Right forelimb (tissue), 1 donor: ENCODE results near the gene RYR1.
"Not testable (repeated sequence)": the region's sequence is repeated elsewhere in the genome, so short reads cannot be mapped to it uniquely, and the experiment has no call there.

Experiments
- DNase-seq: peaks from one replicate; pipeline ENCODE4 v3.0.0-alpha.2; 2018

Gene RYR1

GRCh38 chr19:38496116-38496515, 62.6 kb downstream of the RYR1 start:
- DNase-seq, result no peak

- no peak for DNase-seq
These were observed 63.4 kb downstream of the RYR1 start for GRCh38 chr19:38496603-38497487.

DNA sequence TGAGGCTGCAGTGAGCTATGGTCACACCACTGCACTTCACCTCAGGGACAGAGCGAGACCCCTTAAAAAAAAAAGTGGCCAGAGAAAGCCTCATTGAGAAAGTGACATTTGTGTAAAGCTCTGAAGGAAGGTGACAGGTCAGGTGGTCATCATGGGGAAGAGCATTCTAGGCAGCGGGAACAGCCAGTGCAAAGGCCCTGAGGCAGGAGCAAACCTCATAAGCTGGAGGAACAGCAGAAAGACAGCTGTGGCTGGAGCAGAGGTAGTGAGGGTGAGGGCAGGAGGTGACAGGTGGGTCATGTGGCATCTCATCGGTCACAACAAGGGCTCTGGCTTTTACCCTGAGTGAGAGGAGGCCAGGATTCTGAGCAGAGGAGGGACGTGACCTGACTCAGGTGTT, 64.4 kb downstream of the RYR1 start:
- no peak for DNase-seq

- DNase-seq, result no peak
These were observed 66.0 kb downstream of the RYR1 start for GRCh38 chr19:38499532-38499931.

DNA sequence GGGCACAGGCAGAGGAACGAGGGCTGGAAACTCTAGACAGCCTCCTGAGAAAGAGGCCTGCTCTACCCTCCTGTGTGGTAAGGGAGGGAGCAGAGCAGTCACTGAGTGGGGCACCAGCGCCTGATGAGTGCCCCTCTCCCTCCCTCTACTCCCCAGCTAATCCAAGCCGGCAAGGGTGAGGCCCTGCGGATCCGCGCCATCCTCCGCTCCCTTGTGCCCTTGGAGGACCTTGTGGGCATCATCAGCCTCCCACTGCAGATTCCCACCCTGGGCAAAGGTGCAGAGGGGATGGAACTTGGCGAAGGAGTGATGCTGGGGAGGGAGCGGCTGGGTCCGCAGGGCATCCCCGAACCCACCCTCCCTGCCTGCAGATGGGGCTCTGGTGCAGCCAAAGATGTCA, 67.0 kb downstream of the RYR1 start:
- DNase-seq, result no peak

DNA sequence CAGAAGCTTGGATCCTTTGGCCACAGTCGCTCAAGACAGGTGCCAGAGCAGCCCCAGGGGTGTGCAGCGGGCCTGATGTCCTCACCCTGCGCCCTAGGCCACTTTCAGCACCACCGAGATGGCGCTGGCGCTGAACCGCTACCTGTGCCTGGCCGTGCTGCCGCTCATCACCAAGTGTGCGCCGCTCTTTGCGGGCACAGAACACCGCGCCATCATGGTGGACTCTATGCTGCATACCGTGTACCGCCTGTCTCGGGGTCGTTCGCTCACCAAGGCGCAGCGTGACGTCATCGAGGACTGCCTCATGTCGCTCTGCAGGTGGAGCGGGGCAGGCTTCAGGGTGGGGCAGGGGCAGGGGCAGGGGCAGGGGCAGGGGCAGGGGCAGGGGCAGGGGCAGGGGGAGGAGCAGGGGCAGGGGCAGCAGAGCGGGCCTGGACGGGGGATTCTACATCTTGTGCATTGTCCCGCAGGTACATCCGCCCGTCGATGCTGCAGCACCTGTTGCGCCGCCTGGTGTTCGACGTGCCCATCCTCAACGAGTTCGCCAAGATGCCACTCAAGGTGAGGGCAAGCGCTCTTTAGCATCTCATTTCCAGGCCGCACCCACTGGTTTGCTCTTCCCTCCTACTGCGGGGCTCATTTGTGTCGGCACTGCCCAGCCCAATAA, 69.1 kb downstream of the RYR1 start:
- DNase-seq, result no peak

GRCh38 chr19:38503077-38503410, 69.6 kb downstream of the RYR1 start:
- DNase-seq, result no peak

DNA sequence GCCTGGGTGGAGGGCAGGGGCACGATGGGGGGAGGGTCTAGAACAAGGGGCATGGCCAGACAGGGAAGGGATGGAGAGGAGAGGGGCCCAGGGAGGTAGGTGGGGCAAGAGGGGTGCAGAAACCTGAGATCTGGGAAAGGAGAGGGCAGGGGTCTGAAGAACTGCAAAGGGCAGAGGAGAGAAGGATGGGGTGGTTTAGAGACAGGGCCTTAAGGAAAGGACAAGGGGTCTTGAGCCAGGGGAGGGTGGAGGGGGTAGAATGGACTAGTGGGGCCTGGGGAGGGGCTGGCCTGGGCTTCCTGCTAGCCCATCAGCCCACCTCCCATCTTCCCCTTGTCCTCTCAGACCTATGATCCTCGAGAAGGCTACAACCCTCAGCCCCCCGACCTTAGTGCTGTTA, 72.5 kb downstream of the RYR1 start:
- no peak for DNase-seq

DNA sequence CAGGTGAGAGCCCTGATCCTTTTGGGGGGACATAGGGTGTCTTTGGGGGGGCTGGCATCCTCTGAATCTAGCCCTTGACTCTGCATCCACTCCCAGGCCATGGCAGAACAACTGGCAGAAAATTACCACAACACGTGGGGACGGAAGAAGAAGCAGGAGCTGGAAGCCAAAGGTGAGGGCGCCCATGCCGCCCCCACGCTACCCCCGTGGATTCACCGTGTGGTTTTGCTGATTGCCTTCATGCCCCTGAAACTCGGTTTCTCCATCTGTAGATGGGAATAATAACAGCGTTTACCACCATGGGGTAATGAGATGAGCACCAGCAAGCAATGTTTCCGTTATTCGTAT, 72.9 kb downstream of the RYR1 start:
- DNase-seq, result no peak

DNA sequence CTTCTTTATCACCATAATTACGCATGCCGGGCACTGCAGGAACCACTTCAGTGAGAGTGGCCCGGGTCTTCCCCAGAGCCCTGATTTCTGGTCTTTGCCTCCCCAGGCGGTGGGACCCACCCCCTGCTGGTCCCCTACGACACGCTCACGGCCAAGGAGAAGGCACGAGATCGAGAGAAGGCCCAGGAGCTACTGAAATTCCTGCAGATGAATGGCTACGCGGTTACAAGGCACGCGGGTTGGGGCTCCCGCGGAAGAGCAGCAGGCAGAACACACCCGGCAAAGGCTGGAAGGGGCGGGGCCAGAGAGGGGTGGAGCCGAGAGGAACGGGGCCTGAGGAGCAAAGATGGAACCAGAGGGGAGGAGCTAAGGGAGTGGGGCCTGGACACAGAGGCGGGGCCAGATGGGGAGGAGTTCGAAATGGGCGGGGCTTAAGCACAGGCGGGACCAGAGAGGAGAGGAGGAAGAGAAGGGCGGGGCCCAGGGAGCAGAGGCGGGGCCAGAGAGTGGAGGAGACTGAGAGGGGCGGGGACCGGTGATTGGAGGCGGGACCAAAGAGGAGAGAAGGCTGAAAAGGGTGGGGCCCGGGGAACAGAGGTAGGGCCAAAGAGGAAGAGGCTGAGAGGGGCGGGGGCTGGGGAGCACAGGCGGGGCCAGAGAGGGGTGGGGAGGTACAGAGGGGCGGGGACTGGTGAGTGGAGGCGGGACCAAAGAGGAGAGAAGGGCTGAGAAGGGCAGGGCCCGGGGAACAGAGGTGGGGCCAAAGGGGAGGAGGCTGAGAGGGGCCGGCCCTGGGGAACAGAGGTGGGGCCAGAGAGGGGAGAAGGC, 73.4 kb downstream of the RYR1 start:
- DNase-seq, result peak; percentile 53

DNA sequence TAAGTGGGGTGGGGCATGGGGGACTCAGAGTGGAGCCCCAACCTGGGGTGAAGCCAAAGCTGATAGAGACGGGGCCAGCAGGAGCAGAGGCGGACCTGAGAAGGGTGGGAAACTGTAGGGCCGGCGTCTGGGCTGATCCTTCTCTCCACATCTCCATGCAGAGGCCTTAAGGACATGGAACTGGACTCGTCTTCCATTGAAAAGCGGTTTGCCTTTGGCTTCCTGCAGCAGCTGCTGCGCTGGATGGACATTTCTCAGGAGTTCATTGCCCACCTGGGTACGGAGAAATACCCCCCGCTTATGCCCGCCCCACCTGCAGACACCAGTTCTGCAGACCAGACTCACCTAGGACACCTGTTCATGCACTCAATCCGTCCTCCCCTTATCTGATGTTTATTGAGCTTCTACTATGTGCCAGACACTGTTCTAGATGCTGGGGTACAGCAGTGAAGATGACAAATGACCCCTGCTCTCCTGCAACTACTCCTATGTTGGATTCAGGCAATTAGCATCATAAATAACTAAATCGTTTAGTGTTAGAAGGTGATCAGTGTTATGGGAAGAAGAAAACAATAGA, 74.1 kb downstream of the RYR1 start:
- no peak for DNase-seq

GRCh38 chr19:38508507-38508906, 75.0 kb downstream of the RYR1 start:
- DNase-seq, result no peak

DNA sequence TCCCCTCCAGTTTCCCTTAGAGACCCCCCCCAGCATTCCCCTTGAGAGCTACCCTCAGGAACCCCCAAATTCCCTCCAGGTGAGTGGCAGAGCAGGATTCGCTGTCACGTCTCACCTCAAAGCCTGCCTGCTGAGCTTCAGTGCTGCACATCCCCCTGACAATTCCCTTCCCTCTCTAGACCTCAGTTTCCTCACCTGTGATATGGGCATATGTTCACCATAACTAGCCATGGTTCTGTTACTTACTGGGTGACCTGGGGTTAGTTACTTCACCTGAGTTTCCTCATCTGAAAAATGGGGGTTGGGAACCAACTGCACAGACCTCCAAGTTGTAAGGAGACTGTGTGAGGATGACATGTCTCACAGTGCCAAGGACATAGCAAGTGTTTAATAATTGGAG, 75.5 kb downstream of the RYR1 start:
- no peak for DNase-seq

GRCh38 chr19:38511074-38511708, 77.7 kb downstream of the RYR1 start:
- no peak for DNase-seq

DNA sequence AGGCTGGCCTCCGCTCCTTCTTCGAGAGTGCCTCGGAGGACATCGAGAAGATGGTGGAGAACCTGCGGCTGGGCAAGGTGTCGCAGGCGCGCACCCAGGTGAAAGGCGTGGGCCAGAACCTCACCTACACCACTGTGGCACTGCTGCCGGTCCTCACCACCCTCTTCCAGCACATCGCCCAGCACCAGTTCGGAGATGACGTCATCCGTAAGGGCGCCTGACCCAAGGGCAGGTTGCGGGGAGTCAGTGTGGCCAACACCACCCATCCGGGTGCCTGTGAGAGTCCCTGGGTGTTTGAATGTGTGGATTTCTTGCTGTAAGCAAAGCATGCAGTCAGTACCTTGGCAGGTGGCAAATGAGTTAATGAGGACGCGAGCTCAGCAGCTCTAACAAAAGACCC, 78.8 kb downstream of the RYR1 start:
- DNase-seq, result no peak

DNA sequence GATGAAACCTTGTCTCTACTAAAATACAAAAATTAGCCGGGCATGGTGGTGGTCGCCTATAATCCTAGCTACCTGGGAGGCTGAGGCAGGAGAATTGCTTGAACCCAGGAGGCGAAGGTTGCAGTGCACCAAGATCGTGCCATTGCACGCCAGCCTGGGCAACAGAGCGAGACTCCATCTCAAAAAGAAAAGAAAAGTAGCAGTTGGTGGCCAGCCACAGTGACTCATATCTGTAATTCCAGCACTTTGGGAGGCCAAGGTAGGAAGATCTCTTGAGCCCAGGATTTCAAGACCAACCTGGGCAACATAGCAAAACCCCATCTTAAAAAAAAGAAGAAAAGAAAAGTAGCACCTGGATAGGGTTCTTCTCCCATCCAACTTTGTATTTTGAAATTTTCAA, 79.7 kb downstream of the RYR1 start:
- DNase-seq, result not testable (repeated sequence)

GRCh38 chr19:38513762-38514167, 80.3 kb downstream of the RYR1 start:
- no peak for DNase-seq

- DNase-seq, result peak; percentile 81
These were observed 81.5 kb downstream of the RYR1 start for GRCh38 chr19:38514812-38515633.

DNA sequence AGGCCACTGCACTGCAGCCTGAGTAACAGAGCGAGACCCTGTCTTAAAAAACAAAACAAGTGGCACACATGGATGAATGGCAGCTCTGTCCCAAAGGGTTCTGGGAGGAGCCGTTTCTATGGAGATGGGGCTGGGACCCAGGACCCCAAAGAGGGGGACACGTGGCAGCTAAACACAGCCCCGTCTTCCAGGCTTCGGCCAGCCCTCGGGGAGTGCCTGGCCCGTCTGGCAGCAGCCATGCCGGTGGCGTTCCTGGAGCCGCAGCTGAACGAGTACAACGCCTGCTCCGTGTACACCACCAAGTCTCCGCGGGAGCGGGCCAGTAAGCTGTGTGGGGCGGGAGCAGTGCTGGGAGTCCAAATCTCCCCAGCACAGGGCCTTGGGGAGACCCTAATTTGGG, 82.4 kb downstream of the RYR1 start:
- DNase-seq, result no peak

DNA sequence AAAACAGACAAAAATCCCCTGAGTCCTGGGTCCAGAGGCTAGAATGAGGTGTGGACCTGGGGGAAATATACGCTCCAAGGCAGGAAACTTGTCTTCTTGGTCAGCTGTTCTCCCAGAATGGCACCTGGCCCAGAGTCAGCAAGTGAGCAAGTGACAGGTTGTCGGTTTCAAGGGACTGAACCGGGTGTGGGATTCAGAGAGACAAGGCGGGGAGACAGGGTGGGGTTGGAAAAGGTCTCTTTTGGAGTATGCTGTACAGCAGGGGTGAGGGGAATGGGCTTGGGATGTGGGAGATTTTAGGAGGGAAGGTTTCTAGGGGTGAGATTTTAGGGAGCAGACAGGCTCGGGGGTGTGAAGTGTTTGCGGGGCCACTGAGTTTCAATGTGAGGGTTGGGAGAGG, 83.3 kb downstream of the RYR1 start:
- no peak for DNase-seq

DNA sequence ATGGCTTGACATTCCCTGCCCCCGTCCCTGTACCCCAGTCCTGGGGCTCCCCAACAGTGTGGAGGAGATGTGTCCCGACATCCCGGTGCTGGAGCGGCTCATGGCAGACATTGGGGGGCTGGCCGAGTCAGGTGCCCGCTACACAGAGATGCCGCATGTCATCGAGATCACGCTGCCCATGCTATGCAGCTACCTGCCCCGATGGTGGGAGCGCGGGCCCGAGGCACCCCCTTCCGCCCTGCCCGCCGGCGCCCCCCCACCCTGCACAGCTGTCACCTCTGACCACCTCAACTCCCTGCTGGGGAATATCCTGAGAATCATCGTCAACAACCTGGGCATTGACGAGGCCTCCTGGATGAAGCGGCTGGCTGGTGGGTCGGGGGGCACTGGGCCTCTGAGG, 83.8 kb downstream of the RYR1 start:
- DNase-seq, result no peak

DNA sequence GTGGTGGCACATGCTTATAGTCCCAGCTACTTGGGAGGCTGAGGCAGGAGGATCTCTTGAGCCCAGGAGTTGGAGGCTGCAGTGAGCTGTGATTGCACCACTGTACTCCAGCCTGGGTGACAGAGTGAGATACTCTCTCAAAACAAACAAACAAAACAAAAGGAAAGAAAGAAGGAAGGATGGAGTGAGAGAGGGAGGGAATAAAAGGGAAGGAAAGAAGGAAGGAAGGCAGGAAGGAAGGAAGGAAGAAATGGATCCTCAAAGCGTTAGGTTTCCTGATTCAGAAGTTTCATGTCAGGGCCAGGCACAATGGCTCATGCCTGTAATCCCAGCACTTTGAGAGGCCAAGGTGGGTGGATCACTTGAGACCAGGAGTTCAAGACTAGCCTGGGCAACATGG, 84.5 kb downstream of the RYR1 start:
- DNase-seq, result not testable (repeated sequence)
